ENCODE measurements around the gene MINK1.
A peak's percentile ranks its signal among the peaks of the same experiment; 100 is the strongest.
"Not testable (repeated sequence)": the region's sequence is repeated elsewhere in the genome, so short reads cannot be mapped to it uniquely, and the experiment has no call there.

The MINK1 gene

GRCh38 chr17:4899341-4900230, 66.4 kb downstream of the MINK1 start, which contains the start of gene C17orf107:
C17orf107 (plus strand) TSS chr17:4899536; CDS start chr17:4899763, 227 bp downstream.
- DNase-seq (ENCODE audit: low spot score), result peak; percentile 76

- peak; percentile 42 for DNase-seq (ENCODE audit: low spot score)
Observed at GRCh38 chr17:4900231-4901107, 67.3 kb downstream of the MINK1 start.

GRCh38 chr17:4901108-4901647, 68.0 kb downstream of the MINK1 start:
- DNase-seq (ENCODE audit: low spot score), result no peak

GRCh38 chr17:4901648-4902344, 68.7 kb downstream of the MINK1 start:
- DNase-seq (ENCODE audit: low spot score), result no peak

- DNase-seq (ENCODE audit: low spot score), result no peak
Observed at GRCh38 chr17:4902540-4902939, 69.4 kb downstream of the MINK1 start.

GRCh38 chr17:4903051-4903818, 70.1 kb downstream of the MINK1 start, which contains the start of gene CHRNE:
CHRNE (minus strand) TSS chr17:4903098; CDS start chr17:4903063, 35 bp downstream.
- DNase-seq (ENCODE audit: low spot score), result peak; percentile 82

GRCh38 chr17:4906642-4907041, 73.5 kb downstream of the MINK1 start:
- DNase-seq (ENCODE audit: low spot score), result not testable (repeated sequence)

GRCh38 chr17:4908301-4908700, 75.2 kb downstream of the MINK1 start:
- DNase-seq (ENCODE audit: low spot score), result no peak

GRCh38 chr17:4908711-4909496, 75.8 kb downstream of the MINK1 start:
- peak; percentile 71 for DNase-seq (ENCODE audit: low spot score)

GRCh38 chr17:4913994-4914393, 80.9 kb downstream of the MINK1 start:
- DNase-seq (ENCODE audit: low spot score), result no peak

- DNase-seq (ENCODE audit: low spot score), result not testable (repeated sequence)
Observed at GRCh38 chr17:4914551-4914950, 81.4 kb downstream of the MINK1 start.

GRCh38 chr17:4919511-4920047, 86.4 kb downstream of the MINK1 start:
- no peak for DNase-seq (ENCODE audit: low spot score)

GRCh38 chr17:4920351-4921048, 87.4 kb downstream of the MINK1 start:
- no peak for DNase-seq (ENCODE audit: low spot score)

- DNase-seq (ENCODE audit: low spot score), result no peak
Observed at GRCh38 chr17:4921320-4921719, 88.2 kb downstream of the MINK1 start.

GRCh38 chr17:4926577-4927335, 93.6 kb downstream of the MINK1 start:
- DNase-seq (ENCODE audit: low spot score), result not testable (repeated sequence)

GRCh38 chr17:4928881-4929280, 95.7 kb downstream of the MINK1 start:
- no peak for DNase-seq (ENCODE audit: low spot score)

- no peak for DNase-seq (ENCODE audit: low spot score)
Observed at GRCh38 chr17:4931963-4932362, 98.8 kb downstream of the MINK1 start, which contains the start of gene GP1BA. GP1BA (plus strand) TSS chr17:4932277; CDS start chr17:4932605, 328 bp downstream.

GRCh38 chr17:4932756-4933155, 99.6 kb downstream of the MINK1 start:
- DNase-seq (ENCODE audit: low spot score), result no peak

Data from activated CD4-positive, alpha-beta T cell treated with anti-CD3 and anti-CD28 coated beads, Interleukin-2, Interleukin-4, amounts not matched to agents 100 ng/mL and 50 ng/mL, durations not matched to agents 16 hours and 8 hours (primary cell).